ENCODE data around the gene NUBPL.

GRCh38 chr14:31893221-31893757 is 332.1 kb downstream of the NUBPL start:
- no peak for TF ChIP-seq EZH2phosphoT487 (IDR thresholded peaks at IDR 0.05; ENCODE audit: low read length)
- no peak for TF ChIP-seq CTCF (IDR thresholded peaks at IDR 0.05; ENCODE audit: low read length)

Measured in MM.1S (cell line).